ENCODE data around the gene SH3GL1.

DNA sequence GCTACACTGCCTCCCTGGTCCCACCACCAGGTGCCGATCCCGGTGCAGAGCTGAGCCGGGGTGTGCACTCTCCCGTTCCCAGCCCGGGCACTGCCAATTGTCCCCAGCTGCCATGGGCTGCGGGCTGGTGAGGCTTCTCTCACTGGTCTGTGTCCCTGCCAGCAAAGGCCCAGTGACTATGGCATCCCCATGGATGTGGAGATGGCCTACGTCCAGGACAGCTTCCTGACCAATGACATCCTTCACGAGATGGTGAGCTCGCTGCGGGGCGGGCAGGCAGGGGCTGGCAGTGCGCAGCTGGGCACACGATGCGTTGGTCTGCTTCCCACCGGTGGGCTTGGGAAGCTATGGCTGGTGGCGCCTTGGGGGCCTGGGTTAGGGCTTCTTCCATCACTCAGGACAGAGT lies 42.4 kb downstream of the SH3GL1 start:
- TF ChIP-seq NFRKB (IDR thresholded peaks at IDR 0.05) (no peak), LEF1 (IDR thresholded peaks at IDR 0.05; ENCODE audit: borderline replicate concordance) (no peak), BHLHE40 (IDR thresholded peaks at IDR 0.05; ENCODE audit: borderline replicate concordance) (no peak), L3MBTL2 (conservative IDR thresholded peaks at IDR 0.05) (no peak), ARNT (IDR thresholded peaks at IDR 0.05) (no peak), ZNF384 (IDR thresholded peaks at IDR 0.05) (no peak), HDGF (IDR thresholded peaks at IDR 0.05; ENCODE audit: borderline replicate concordance) (no peak), CTBP1 (IDR thresholded peaks at IDR 0.05; ENCODE audit: borderline replicate concordance) (no peak), SP1 (IDR thresholded peaks at IDR 0.05) (no peak)

Data from HEK293T (cell line).